ENCODE measurements around the gene BACH2. TPM values are rescaled to one million over a fixed set of nuclear protein-coding genes. Genes with fewer than 3 reads are reported as not detected.

BACH2 gene
- total and polyA plus RNA-seq, 7 donors = under 0.01 to 5.6 (median 1.4) TPM

DNA sequence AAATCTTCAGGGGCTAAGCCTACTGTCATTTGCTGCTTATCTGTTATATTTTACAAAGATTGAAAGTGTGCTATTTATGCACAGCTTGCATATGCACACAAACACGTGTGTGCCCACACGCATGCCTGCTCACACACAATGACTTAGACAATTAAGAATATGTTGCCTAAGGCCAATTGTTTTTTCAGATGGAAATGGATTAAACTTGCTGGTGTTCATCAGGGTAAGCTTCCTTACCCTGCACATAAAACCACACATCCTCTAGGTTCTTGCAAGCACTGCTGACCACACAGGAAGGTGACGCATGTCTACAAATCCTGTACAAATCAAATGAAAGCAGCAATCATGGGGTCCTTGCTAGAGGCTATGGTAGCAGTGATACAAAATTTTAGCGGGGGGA lies 344.0 kb downstream of the BACH2 start:
- WGBS, 2 donors = 51 to 77% methylated on average over 4 of the region's 4 CpGs
- no peaks in the 10 kb centered on the region for H3K27me3 ChIP-seq
- H3K27ac ChIP-seq = no peak overlapping the region
- H3K9me3 ChIP-seq = no peaks in the 10 kb centered on the region
- intact Hi-C loops (cut with DNase I) = no loop called here
- TF ChIP-seq, protein P1, sequence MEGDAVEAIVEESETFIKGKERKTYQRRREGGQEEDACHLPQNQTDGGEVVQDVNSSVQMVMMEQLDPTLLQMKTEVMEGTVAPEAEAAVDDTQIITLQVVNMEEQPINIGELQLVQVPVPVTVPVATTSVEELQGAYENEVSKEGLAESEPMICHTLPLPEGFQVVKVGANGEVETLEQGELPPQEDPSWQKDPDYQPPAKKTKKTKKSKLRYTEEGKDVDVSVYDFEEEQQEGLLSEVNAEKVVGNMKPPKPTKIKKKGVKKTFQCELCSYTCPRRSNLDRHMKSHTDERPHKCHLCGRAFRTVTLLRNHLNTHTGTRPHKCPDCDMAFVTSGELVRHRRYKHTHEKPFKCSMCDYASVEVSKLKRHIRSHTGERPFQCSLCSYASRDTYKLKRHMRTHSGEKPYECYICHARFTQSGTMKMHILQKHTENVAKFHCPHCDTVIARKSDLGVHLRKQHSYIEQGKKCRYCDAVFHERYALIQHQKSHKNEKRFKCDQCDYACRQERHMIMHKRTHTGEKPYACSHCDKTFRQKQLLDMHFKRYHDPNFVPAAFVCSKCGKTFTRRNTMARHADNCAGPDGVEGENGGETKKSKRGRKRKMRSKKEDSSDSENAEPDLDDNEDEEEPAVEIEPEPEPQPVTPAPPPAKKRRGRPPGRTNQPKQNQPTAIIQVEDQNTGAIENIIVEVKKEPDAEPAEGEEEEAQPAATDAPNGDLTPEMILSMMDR (IDR thresholded peaks at IDR 0.05) = no peak
- TF ChIP-seq EP300 (IDR thresholded peaks at IDR 0.05) = no peak
- TF ChIP-seq POLR2AphosphoS5 (IDR thresholded peaks at IDR 0.05) = no peak
- no peak for TF ChIP-seq POLR2A (IDR thresholded peaks at IDR 0.05)
- H3K36me3 ChIP-seq = peaks cover 0 to 6% (median 0%) of the 10 kb centered on the region in 4 donors
- no peak for DNase-seq
- no peak overlapping the region for H3K4me3 ChIP-seq
- no peaks in the 10 kb centered on the region for H3K4me1 ChIP-seq

DNA sequence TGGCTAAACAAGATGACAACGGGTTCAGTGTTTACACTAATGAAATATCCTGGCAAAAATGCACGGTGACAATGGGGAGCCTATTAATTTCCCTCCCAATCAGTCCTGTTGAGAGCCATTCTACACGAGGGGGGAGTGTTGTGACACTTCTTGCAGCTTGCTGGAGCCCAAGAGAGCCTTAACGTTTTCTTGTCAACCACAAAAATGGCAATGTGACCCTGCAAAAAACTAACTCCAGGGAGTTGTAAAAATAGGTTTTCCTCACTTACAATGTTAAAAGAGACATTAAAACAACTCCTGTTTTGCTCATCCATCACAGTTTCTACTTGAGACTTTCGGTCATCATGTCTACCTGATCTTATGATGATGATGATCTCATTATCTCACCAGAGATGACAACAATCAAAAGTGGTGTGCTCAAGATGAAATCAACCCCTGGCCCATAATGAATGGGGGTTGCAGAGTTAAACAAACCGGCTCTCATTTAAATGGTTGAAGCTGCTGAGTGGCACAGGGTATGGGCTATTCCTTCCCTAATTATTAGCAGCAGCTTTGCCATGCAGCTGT lies 344.5 kb downstream of the BACH2 start:
- Histone ChIP-seq H3K4me3 (no peak overlapping the region), H3K36me3 (peaks cover 0 to 6% (median 0%) of the 10 kb centered on the region in 4 donors), H3K27ac (no peak overlapping the region), H3K27me3 (no peaks in the 10 kb centered on the region), H3K4me1 (no peaks in the 10 kb centered on the region), H3K9me3 (no peaks in the 10 kb centered on the region)
- no peak for TF ChIP-seq POLR2A (IDR thresholded peaks at IDR 0.05)
- TF ChIP-seq POLR2AphosphoS5 (IDR thresholded peaks at IDR 0.05) = no peak
- TF ChIP-seq EP300 (IDR thresholded peaks at IDR 0.05) = no peak
- TF ChIP-seq, protein P1 (IDR thresholded peaks at IDR 0.05) = no peak
- intact Hi-C loops (cut with DNase I) = no loop called here
- DNase-seq = no peak
- 47 to 51% methylated on average over 6 of the region's 6 CpGs for WGBS, 2 donors

DNA sequence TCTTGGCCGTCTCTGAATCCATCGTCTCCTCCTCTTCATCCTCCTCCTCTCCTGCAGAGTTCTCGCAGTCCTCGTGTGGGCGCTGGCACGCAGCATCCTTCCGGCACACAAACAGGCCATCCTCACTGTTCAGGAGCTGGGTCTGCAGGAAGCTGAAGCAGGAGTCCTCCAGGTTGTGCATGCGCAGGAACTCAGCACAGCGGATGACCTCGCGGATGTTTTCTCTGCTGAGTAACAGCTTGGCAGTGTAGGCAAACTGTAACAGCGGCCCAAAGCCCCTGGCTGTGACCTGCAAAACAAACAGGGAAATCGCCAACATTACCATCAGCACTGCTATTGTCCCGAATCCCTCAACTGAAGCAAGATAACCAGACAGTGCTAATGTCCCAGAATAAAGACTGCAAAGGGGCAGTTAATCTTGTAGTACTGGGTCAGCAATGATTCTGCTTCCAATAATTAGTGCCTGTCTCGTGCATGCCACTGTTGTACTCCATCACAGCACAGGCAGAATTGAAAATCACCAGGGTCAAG lies 345.0 kb downstream of the BACH2 start:
- Histone ChIP-seq H3K27ac (no peak overlapping the region), H3K9me3 (no peaks in the 10 kb centered on the region), H3K4me3 (no peak overlapping the region), H3K36me3 (peaks cover 0 to 6% (median 0%) of the 10 kb centered on the region in 4 donors), H3K4me1 (no peaks in the 10 kb centered on the region), H3K27me3 (no peaks in the 10 kb centered on the region)
- 66 to 72% methylated on average over 15 of the region's 15 CpGs for WGBS, 2 donors
- intact Hi-C loops (cut with DNase I) = no loop called here
- TF ChIP-seq POLR2A (IDR thresholded peaks at IDR 0.05) = no peak
- TF ChIP-seq EP300 (IDR thresholded peaks at IDR 0.05) = no peak
- no peak for TF ChIP-seq POLR2AphosphoS5 (IDR thresholded peaks at IDR 0.05)
- TF ChIP-seq, protein P1 (IDR thresholded peaks at IDR 0.05) = no peak
- DNase-seq = no peak

DNA sequence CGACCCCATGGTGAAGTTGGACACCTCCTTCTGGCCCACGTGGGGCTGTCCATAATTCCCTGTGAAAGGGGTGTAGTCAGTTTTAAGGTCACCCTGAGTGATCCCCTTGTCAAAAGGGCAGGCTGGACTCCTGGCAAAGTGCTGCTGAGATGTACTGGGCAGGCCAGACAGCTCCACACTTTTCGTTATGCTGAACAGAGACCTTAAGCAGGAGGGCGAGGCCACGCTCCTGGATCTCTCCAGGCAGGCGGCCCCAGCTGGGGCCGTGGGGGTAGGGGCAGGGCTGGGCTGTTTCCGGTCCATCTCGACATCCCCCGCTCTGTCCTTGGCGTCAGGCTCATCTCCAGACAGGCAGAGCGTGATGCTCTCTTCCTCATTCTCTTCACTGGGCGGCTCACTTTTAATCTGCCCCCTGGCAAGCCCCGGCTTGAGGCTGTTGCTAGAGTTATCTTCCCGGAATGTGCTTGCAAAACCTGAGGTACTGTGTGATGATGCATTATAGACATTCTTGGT lies 345.7 kb downstream of the BACH2 start:
- intact Hi-C loops (cut with DNase I) = no loop called here
- no peaks in the 10 kb centered on the region for H3K27me3 ChIP-seq
- peaks cover 0 to 6% (median 0%) of the 10 kb centered on the region in 4 donors for H3K36me3 ChIP-seq
- no peaks in the 10 kb centered on the region for H3K4me1 ChIP-seq
- H3K27ac ChIP-seq = no peak overlapping the region
- H3K9me3 ChIP-seq = no peaks in the 10 kb centered on the region
- no peak for TF ChIP-seq EP300 (IDR thresholded peaks at IDR 0.05)
- TF ChIP-seq POLR2A (IDR thresholded peaks at IDR 0.05) = no peak
- TF ChIP-seq, protein P1 (IDR thresholded peaks at IDR 0.05) = no peak
- TF ChIP-seq POLR2AphosphoS5 (IDR thresholded peaks at IDR 0.05) = no peak
- no peak overlapping the region for H3K4me3 ChIP-seq
- DNase-seq = no peak
- 89 to 90% methylated on average over 15 of the region's 15 CpGs for WGBS, 2 donors
